Measurements from ENCODE around the gene PIK3R1.

The PIK3R1 gene

DNA sequence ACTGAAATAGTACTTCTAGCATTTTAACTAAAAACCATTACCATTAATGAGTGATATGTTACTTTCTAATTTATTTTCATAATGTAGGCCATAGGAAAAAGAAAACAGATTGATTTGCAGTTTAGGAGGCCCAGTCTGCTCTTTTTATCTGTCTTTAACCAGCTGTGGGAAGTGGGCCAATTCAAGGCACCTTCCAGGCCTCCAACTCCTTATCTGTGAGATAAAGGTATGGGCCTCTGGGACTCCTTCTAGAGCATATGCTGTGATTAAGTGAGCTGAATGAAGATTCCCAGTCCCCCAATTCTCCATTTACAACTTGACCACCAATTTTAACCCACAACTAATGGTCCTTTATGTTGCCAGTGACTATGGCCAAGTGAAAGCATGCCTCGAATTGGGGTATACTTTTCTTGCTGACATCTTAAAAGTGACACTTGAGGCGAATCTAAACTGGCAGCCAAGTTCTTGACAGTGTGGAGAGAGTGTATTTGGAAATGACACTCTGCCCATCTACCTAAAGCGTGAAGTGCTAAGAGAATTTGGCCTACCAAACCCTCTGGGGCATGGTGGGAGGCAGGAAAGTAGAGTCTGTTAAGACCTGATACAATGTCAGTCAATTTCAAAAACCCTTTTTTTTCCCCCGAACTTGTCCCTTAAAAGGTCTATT lies 88.3 kb downstream of the PIK3R1 start:
- DNase-seq = no peak

DNA sequence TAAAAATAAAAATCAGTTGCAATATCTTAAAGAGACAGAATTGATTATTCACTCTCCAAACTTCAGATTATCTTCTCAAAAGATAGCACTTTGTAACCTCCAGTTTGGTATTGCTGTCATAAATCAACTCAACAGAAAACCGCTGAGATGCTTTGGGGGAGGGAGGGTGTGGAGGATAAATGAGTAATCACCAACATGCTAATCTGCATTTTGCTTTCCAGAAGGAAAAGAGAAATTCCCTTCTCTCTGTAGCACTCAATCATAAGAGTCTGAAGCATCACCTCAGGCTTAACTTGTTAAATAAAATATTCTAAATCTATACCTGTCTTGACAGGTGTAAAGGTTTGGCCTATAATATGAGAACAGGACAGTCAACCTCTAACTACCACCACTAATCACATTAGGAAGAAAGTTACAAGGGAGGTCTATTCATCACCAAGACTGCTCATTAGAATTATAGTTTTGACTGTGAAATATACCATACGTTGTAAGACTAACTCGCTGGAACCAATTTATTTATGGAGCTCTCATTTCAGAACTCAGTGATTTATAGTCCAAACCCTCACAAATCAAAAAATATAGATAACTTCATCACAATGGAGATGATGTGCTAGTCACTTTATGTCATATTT lies 89.0 kb downstream of the PIK3R1 start:
- no peak for DNase-seq

- no peak for DNase-seq
Observed at GRCh38 chr5:68305223-68305870, 89.8 kb downstream of the PIK3R1 start.

- no peak for DNase-seq
Observed at GRCh38 chr5:68306361-68307014, 90.9 kb downstream of the PIK3R1 start.

DNA sequence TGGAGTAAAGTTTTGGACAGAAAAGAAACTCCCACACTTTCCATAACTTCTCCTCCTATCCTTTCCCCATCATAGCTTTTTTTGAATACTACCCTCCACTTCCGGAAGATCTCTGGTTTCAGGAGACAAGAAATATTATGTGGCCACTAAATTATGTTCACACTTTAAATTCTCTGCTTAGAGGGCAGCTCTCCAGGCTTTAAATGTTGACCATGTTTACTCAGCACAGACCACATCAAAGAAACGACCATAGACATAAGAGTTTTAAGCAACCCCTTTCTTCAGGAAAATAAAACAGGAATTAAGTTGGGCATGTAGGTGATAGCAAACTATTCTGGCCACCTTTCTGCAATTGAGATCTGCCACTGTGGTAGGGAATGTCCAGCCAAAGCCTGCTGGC lies 97.8 kb downstream of the PIK3R1 start:
- DNase-seq = no peak

DNA sequence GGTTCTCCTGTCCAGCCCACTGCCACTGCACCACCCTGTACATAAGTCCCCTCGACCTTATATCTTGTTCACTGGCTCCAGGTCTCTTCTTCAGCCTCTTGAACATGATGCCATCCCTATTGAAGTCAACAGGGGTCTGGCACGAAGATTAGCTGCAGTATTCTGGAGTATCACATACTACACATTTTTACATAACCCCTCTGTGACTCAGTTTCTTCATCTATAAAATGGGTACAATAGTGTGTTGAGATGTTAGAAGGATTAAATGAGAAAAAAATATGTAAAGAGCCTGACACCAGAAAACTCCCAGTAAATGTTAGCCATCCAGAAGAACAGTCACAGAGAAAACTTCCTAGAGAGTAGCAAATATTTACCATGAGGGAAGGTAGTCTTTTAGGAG lies 98.9 kb downstream of the PIK3R1 start:
- no peak for DNase-seq

GRCh38 chr5:68315679-68316271 lies 100.2 kb downstream of the PIK3R1 start:
- DNase-seq = peak; percentile 50

GRCh38 chr5:68316469-68316868 lies 100.9 kb downstream of the PIK3R1 start:
- DNase-seq = no peak

DNA sequence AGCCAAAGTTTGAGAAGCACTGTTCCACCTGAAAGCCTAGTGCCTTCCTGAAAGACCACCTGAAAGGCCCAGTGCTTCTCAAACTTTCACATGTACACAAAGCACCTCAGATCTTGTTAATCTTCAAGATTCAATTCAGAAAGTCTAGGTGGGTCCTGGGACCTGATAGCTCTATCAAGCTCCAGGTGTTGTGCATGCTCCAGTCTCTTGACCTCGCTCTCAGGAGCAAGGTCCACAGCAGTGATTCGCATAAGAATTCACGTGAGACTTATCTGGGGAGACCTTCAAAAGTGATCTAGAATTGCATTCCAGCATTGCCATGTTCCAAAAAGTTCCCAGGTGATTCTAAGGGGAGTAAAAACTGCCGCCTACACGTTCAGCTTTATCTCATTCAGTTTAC lies 102.1 kb downstream of the PIK3R1 start:
- DNase-seq = no peak

DNA sequence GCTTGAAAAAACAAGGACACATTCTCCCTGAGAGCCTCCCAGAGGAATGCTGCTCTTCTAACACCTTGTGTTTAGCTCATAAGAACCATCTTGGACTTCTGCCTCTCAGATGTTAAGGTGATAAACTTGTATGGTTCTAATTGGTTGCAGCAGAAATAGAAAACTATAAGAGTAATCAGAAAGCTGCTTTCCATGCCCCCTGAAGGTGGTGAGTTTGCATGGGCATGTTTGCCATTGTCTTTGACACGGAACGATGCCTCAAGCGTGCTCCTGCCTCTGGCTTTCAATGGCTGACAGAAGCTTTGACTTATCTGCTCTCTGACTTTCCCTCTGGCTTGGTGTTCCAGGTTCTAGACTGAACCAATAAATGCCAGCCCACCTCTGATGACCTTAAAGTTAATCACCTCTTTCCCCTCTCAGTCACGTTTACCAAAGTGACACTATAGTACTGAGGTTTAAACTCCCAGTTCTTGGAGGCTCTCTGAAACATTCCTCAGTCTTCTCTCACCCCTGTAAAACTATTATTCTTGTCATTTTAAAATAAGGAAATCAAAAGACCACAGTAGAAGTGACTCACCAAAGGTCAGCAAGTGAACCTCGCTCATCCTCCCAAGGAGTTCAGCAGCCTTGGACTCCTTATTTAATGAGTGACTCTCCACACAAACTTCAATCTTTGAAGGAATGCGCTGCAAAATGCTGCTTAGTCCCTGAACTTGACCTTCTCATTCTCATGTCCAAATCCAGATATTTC lies 103.6 kb downstream of the PIK3R1 start:
- DNase-seq = no peak

- no peak for DNase-seq
Observed at GRCh38 chr5:68319706-68320412, 104.3 kb downstream of the PIK3R1 start.

- DNase-seq = no peak
Observed at GRCh38 chr5:68320413-68320986, 104.9 kb downstream of the PIK3R1 start.

- DNase-seq = no peak
Observed at GRCh38 chr5:68325065-68325580, 109.6 kb downstream of the PIK3R1 start.

DNA sequence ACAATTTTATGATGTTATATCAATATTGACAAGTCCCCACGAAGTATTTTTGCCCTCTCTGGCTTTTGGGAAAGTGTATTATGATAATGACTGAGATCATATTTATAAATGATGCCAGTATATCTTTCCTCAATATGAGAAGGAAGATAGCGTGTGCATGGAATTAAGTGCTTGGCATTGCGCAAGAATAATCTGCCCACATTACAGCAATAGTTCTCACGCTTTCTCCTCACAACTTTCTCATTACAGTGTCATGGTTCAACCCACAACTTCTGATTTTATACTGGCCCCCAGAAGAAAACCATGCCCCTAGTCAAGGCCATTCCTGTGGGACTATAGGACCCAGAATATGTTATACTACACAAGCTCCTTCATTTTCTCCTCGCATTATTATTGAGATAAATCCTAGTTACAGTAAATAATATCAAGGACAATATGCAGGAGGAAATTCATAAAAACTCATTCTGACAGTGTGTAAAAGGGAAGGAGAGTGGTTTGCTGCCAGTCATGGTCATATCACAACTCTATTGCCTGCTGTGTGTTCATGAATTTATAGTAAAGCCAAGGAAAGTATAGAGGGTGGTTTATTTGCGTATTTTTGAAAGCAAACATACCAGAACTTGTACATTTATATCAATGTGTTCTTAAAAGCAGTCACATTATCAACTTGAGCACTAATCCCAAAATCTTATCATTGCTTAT lies 114.1 kb downstream of the PIK3R1 start:
- no peak for DNase-seq

- DNase-seq = no peak
Observed at GRCh38 chr5:68330574-68330973, 115.0 kb downstream of the PIK3R1 start.

- peak; percentile 6 for DNase-seq
Observed at GRCh38 chr5:68331192-68332079, 115.9 kb downstream of the PIK3R1 start.

GRCh38 chr5:68332080-68332451 lies 116.5 kb downstream of the PIK3R1 start:
- DNase-seq = no peak

DNA sequence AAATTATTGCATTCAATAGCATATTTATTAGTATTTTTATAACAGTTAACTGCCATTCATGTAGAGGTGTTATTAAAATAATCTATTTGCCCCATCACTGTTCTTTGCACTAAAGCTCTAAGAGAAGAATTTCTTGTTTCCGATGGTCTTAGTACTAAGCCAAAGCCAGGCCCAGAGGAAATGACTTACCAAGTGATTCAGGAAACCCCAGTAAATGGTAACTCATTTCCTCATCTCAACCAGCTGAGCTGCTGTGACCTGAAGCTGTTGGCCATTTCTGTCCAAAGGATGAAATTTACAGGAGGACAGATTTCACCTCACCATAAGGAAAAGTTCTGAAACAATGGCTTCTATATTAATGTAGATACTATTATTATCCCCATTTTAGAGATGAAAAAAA lies 117.0 kb downstream of the PIK3R1 start:
- no peak for DNase-seq

DNA sequence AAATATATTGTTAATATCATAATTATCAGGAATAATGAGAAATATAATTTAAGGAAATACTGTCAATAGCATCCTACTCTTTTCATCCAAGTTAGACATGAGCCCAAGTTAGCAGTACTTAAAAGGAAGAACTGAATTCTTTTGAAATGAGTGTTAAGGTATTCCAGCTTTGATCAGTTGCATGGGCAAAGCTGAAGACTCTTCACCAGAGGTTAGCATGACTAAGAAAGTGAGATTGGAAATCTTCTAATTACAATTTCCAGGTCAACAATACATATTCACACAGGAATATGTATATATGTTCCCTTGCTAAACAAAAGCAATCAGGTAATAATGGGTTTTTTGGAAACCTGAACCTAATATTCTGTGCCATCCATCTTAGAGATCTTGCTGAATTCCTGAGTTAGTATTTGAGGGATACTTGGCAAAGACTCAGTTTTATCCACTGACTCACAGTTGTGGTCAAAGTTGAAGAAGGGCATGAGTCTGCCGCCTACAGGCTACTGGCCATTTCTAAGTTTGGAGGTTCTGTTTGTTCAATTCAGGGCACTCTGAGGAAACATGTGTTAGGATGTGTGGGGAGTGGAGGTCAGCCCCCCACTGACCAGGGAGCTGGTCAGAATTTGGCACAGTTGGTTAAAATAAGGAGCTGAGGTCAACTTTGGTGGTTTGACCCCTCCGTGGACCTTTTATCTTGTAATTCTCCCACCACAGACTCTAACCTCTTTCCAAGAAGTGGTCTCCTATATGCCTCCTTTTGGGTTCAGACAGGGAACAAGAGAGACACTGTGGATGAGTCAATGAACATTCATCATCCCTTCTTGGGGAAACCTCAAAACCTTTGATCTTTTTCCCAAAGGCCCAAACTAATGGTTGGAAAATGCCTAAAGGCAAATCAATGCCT lies 118.3 kb downstream of the PIK3R1 start:
- DNase-seq = no peak

Measured in CD4-positive, alpha-beta T cell treated with Interleukin-17A for 1 hour (primary cell).